Common myeloid progenitor, CD34-positive (primary cell): ENCODE measurements around the gene STK24.

Experiments used
- CTCF ChIA-PET: fragments of 350-600 bp; sonication (Branson Sonifier 250); formaldehyde crosslinking; loops from one replicate; lab custom pipeline; 2021; ENCODE audit warnings: antibody characterized with exemption; lab: Charles Lee
- POLR2A ChIA-PET: fragments of 350-600 bp; sonication (Branson Sonifier 250); formaldehyde crosslinking; loops from one replicate; lab custom pipeline; 2021; ENCODE audit warnings: antibody characterized with exemption; lab: Charles Lee
- DNase-seq, 3 donors: peaks; one replicate each; pipeline versions ENCODE4 v3.0.0 to v3.0.0-alpha.2; 2013
- H3K27ac ChIP-seq, 2 experiments: 1 replicate in 1 of 2; 2 replicates in 1 of 2; pipeline ENCODE4 v1.7.0; 2013; ENCODE audit warnings: inconsistent platforms in 2 of 2, low read length in 2 of 2, mild to moderate bottlenecking in 2 of 2, low read depth in 1 of 2, moderate library complexity in 1 of 2; ENCODE audit not compliant: severe bottlenecking in 2 of 2, insufficient read depth in 1 of 2, poor library complexity in 1 of 2
- H3K27me3 ChIP-seq, 5 experiments: replicated peaks in 2 of 5; 1 replicate in 3 of 5; 2 replicates in 2 of 5; pipeline versions ENCODE4 v1.6.1 to v1.7.0; 2013; ENCODE audit warnings: low read length in 4 of 5, mild to moderate bottlenecking in 2 of 5, moderate library complexity in 2 of 5, inconsistent platforms in 1 of 5; ENCODE audit not compliant: insufficient read depth in 5 of 5, control insufficient read depth in 4 of 5
- H3K36me3 ChIP-seq, 4 experiments: 1 replicate in 2 of 4; 2 replicates in 2 of 4; pipeline versions ENCODE4 v1.6.1 to v1.7.0; 2013; ENCODE audit warnings: low read length in 3 of 4, control low read depth in 1 of 4, mild to moderate bottlenecking in 1 of 4; ENCODE audit not compliant: control insufficient read depth in 4 of 4, insufficient read depth in 4 of 4
- H3K4me1 ChIP-seq, 4 experiments: 1 replicate in 3 of 4; 2 replicates in 1 of 4; pipeline versions ENCODE4 v1.6.1 to v1.7.1; 2013; ENCODE audit warnings: low read length in 3 of 4, mild to moderate bottlenecking in 3 of 4, control low read depth in 1 of 4, inconsistent platforms in 1 of 4, moderate library complexity in 1 of 4; ENCODE audit not compliant: control insufficient read depth in 4 of 4, insufficient read depth in 4 of 4; ENCODE audit errors: control extremely low read depth in 1 of 4
- H3K4me3 ChIP-seq, 7 experiments: 1 replicate in 4 of 7; 2 replicates in 3 of 7; pipeline versions ENCODE4 v1.5.1 to v1.7.0; 2013; ENCODE audit warnings: mild to moderate bottlenecking in 7 of 7, low read length in 6 of 7, moderate library complexity in 6 of 7, inconsistent platforms in 2 of 7, low read depth in 2 of 7, control low read depth in 1 of 7; ENCODE audit not compliant: insufficient read depth in 4 of 7, control insufficient read depth in 1 of 7; ENCODE audit errors: extremely low read depth in 1 of 7
- H3K9me3 ChIP-seq, 5 experiments: 1 replicate in 4 of 5; 2 replicates in 1 of 5; pipeline versions ENCODE4 v1.6.1 to v1.7.1; 2013; ENCODE audit warnings: low read length in 4 of 5, mild to moderate bottlenecking in 2 of 5, inconsistent platforms in 1 of 5, low read depth in 1 of 5, moderate library complexity in 1 of 5; ENCODE audit not compliant: control insufficient read depth in 4 of 5, insufficient read depth in 2 of 5; ENCODE audit errors: control extremely low read depth in 1 of 5
- whole genome bisulfite sequencing: methylation state at CpG from one replicate; pipeline ENCODE4 v1.1.5; 2013; ENCODE audit not compliant: insufficient coverage; 5-methylcytosine and 5-hydroxymethylcytosine counted together

The STK24 gene

DNA sequence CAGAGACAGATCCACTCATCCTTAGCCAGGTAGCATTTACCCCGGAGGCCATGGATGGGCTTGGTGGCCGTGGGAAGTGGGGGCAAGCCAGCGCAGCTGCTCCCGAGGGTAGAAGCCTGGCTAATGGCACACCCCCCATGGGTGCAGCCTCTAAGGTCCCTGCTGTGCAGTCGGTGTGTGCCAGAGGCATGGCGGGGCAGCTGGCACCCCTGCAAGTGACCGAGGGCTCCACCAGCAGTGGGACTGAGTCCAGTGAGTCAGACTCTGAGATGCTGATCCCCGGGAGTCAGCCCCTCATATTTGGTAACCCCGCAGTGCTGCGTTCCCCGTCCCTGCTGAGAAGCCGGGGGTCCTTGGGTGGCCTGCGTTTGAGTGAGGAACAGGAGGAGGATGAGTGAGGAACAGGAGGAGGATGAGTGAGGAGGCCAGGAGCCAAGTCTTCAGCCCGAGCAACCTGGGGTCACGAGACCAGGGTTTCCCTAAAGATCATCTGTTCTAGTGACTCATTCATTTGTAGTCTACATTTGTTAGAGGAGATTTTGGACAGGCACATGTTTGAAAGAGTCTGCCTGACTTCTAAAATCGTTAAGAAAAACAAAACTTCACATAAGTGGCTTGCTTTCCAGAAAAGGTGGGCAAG lies 180.7 kb downstream of the STK24 start:
- ChIA-PET POLR2A (no interaction called here), CTCF (no interaction called here)
- Histone ChIP-seq H3K9me3 (no peaks in the 10 kb centered on the region), H3K4me3 (no peak overlapping the region), H3K36me3 (no peaks in the 10 kb centered on the region), H3K4me1 (no peaks in the 10 kb centered on the region), H3K27me3 (no peaks in the 10 kb centered on the region), H3K27ac (no peak overlapping the region)
- no peak for DNase-seq
- 96% methylated on average over 16 of the region's 16 CpGs for WGBS
